ENCODE measurements around the gene CCDC192.

Gene CCDC192

DNA sequence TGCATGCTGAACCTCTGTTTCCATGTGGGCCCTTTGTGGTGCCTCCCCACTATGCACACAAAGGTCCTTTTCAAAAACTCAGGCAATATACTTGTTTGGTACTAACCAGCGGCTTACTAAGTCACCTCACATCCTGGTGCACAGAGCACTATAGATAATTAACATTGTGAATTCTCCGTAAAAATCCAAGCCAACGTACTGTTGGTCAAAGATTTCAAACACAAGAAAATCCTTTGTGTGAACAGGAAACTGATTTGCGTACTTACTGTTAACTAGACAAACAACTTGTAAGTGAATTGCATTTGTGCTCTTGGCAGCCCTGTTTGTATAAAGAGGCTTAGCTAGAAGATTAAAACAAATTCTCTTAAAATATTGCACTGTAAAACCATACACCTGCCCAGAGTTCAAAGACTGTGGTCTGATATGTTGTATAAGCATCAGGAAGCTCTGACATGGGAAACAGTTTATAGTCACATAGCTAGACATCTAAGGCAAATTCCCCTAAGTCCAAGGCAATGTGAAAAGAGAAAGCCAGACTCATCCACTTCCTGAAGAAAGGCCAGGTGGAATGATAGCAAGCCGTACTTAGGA, 255.3 kb downstream of the CCDC192 start:
- DNase-seq (ENCODE audit: low spot score) = peak; percentile 21

DNA sequence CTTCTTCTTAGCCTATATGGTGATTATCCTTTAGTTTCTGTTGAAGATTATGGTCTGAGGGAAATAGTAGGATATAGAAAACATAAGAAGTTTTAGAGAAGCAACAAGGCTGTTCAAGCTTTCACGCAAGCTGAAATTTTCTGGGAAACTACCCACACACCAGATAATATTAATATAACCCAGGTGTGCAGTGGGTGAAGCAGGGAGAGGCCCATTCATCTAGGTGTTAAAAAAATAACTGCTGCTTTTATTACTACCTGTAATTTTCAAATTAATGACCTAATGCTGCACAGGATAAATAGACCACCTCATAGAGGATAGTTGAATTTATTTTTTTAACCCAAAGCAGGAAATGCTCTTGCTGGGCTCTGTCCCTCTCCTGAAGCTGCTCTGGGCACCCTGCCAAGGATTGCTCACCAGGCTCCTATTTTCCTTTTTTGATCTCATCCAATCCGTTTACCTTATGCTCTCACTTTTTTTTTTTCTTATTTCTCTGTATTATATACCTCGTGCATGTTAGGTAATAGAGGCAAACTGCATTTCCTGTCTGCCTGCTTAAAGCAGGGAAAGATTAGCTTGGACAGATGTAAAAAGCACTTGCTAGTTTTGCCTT, 256.1 kb downstream of the CCDC192 start:
- DNase-seq (ENCODE audit: low spot score) = no peak

DNA sequence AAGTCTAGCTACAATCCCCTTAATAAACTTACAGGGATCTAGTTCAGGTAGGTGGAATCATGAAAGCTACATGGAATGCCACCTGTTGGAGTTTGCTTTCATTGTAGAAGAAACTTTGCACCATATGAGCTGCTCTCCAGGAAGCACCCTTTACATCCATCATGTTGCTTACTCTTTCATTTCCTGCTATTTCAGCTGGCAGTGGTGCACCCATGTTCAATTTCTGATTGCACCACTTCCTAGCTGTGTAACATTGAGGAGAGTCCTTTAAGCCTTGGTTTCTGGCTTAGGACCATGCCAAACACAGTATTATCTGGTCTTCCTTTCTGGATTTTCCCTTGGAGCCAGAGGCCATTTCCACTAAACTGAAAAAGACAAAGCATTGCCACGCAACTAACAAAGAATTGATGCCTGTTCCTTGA, 257.1 kb downstream of the CCDC192 start:
- no peak for DNase-seq (ENCODE audit: low spot score)

DNA sequence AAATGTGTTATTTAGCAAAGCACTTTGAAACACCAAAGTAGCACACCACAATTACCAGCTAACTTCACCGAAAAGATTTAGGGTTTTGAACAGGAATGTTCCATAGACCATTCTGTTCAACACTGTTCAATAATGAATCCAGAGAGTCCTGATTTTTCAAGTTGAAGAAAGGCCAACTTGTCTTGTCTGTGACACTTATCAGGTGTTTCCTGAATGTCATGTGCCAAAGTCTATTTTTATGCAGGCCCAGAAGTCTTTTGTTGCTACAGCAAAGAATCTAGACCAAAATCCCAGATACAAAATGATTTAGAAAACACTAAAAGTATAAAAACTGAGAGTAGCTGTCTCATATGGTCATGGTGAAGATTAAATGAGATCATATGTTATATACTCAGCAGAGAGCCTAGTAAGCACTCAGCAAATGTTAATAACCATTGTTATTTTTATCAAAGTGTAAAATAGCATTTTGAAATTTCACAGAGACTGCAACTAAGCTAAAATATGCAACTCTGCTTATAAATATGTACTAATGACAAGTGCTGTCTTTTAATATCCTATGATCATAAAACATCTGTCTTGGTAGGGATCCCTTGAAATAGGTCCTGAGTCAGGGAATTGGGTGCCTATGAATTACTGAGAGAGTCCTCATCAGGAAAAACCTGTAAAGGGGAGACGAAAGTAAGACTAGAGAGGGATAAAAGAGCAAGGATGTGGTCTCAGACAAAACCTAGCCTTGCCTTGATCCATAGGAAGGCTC, 258.0 kb downstream of the CCDC192 start:
- no peak for DNase-seq (ENCODE audit: low spot score)

DNA sequence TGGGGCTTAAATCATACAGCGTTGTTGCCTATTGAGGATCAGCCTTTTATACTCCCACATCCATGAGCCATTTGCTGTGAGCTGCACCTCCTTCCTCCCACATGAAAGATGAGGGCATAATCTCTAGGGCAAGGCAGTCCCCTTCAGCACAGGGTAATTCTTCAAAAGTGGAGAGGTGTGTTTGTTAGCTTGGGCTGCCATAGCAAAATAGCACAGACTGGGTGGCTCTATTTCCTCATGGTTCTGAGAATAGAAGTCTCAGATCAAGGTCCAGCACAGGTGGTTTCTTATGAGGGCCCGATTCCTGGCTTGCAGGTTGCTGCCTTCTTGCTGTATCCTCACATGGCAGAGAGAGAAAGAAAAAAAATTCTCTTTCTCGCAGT, 258.6 kb downstream of the CCDC192 start:
- DNase-seq (ENCODE audit: low spot score) = no peak

DNA sequence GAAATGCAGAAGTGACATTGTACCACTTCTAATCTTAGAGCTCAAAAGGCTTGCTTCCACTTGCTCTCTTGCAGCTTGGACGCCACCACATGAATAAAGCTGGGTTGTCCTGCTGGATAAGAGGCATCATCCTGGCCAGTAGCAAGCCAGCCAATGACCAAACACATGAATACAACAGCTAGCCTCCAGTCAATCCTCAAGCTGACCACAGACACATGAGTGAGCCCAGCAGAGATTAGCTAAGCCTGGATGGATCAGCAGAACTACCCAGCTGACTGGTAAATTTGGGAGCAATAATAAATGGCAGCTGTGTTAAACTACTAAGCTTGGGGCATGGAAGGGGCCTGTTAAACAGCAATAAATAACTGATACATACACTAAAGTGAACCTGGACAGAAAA, 259.3 kb downstream of the CCDC192 start:
- no peak for DNase-seq (ENCODE audit: low spot score)

DNA sequence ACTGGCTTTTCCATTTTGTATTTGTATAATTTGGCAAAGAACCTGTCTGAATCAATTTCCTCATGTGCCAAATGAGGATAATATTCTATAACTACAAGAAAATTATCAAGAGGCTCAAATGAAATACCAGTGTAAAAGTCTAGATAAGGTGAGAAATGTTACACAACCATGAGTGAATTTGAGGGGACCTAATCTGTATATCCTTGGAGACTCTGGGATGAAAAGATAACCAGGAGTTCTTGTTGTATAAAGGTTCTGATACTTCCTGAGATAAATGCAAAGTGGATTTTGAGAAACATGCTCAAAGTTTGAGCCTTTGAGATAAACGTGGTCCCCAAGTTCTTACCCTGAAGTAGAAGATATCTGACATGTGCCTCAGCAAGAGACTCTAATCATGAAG, 260.0 kb downstream of the CCDC192 start:
- no peak for DNase-seq (ENCODE audit: low spot score)

DNA sequence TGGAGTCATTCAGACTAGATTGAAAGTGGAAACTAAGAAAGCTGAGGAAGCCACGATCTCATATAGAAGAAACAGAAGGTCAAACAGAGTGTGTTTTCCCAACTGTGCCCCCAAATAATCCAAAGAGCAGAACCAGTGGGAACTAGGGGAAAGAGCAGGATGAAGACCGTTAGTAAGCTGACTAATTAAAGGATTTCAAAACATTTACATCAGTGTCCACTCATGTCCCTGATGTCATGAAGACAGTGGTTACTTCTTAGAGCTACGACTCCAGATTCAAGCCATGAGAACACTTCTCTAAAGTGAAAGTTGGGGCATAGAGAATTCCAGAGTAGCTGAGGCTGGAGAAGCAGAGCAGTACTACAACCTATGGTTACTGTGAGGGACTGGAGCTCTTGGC, 260.7 kb downstream of the CCDC192 start:
- no peak for DNase-seq (ENCODE audit: low spot score)

DNA sequence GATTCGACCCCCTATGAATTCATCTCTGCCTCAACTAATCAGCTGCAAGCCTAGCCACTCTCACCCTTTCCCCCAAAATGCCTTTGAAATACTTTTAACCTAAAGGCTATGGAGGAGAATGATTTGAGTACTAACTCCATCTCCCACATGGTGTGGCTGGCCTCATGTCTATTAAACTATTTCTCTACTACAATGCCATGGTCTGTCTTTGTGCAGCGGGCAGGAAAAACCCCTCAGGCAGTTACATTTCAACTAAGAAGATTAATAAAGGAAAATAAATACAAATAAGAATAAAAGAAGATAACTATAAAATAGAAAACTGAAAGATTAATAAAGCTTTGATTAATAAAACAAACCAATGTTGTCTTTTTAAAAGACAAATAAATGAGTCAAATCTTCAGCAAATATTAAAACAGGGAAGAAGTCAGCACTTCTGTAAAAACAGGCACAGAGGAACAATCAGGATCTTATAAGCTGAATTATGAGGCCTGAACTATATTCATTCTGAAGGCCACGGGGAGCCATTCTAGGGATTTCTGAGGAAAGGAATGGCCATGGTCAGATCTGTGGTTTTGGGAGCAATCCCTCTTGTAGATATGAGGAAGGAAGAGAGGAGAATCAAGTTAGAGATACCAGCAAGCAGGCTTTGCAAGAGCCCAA, 264.3 kb downstream of the CCDC192 start:
- DNase-seq (ENCODE audit: low spot score) = no peak

DNA sequence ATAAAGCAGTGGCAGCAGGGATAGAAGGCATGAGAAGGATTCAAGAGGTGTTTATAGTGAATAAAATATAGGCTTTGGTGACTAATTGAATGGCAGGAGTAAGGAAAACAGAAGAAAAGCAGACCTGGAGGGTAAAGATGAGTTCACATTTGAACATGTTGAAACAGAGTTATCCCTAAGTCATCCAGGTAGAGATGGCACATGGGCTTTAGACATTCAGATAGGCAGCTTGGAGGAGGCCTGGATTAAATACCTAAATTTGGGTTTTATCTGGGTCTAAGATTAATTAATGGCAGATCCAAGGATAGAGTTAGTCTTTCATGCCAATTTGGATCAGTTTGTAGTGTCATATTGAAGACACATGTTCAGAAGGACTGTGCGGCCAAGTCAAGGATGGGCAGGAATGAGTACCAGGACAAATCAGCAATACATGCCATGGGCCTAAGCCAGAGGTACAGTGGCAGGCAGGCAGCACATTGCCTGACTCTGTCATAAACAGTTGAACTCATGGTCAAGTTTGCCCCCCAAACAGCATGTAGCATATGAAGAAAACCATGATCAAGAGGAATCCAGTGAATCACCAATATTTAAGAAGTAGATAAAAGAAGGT, 264.9 kb downstream of the CCDC192 start:
- no peak for DNase-seq (ENCODE audit: low spot score)

DNA sequence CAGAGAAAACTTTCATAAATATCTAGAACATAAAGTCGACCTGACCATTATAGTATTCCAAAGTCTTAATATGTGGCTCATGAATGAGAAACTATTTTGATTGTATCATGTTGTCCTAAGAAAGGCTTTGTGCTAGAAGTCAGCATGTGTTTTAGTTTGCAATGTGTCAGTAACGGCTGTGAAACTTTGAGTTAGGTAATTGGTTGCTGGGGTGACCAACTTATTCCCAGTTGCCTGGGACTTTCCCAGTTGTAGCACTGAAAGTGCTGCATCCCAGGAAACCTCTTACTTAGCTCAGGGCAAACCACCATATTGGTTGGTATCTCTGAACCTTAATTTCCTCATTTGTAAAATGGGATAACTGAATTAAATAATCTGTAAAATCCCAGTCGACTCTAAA, 265.8 kb downstream of the CCDC192 start:
- no peak for DNase-seq (ENCODE audit: low spot score)

DNA sequence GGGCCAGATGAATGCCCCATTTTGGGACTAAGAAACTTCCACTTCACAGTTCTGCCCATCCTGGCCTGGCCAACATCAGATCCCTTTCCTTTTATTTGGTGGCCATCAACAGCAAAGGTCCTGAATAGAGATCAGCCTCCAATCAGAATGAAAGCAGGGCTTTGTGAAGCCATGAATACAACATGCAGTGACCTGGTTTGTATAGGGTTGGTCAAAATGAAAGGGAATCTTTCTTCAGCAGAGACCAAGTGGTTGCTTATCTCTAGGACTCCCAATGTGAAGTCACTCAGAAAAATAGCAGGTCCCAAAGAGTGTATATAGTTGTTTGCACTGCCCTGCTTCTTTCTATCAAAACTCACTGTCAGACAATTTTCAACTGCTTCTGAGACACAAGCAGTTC, 266.5 kb downstream of the CCDC192 start:
- DNase-seq (ENCODE audit: low spot score) = no peak

DNA sequence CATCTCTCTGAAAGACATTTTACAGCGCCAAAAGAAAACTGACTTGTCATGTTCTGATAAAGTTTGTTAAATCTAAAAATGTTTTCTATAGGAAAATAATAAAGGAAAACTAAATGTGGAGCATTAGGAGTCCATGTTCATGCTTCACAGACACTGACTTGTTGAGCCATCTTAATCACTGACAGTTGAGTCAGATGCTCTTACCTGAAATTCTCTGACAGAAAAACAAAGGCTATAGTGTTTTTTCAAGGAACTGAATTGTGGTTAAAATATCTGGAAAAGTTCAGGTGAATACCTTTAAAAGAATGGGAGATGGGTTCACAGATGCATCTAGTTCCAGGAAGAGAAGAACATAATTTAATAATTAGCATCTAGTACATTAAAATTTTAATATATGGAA, 266.9 kb downstream of the CCDC192 start:
- no peak for DNase-seq (ENCODE audit: low spot score)

DNA sequence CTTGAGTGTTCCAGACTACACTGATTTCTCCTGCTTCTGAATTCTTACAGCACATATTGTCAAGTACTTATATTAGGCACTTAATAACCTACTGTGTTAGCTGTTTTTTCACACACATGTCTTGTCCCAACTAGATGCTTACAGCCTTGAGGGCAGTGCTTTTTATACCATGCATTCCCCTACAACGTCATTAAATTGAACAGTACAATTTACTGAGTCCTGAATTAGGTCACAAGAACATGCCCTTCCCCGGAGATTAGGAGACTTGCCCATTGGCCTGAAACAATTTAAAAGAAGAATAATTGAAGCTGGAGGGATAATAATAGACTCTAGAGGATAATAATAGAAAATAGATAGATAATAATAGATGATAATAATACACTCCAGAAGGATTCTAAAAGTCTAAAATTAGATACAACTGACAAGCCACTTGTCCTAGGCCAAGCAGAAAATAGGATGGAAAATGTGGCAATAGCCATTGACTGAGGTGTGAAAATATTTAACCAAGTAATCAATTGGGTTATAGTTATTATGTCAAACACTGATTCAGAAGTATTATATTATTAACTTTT, 267.7 kb downstream of the CCDC192 start:
- no peak for DNase-seq (ENCODE audit: low spot score)

DNA sequence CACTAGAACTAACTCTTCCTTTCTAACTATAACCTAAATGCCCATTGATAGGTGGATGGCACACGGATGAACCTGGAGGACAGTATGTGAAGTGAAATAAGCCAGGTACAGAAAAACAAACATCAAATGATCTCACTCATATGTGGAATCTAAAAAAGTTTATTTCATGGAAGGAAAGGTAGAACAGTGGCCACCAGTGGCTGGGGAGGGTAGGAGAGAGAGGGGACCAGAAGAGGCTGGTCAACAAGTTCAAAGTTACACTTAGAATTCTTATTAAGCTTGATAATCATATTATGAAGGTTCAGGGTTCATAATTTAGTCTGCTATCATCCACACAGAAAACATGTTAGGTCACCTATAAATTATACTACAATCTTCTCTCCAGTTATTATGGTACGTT, 272.8 kb downstream of the CCDC192 start:
- no peak for DNase-seq (ENCODE audit: low spot score)

DNA sequence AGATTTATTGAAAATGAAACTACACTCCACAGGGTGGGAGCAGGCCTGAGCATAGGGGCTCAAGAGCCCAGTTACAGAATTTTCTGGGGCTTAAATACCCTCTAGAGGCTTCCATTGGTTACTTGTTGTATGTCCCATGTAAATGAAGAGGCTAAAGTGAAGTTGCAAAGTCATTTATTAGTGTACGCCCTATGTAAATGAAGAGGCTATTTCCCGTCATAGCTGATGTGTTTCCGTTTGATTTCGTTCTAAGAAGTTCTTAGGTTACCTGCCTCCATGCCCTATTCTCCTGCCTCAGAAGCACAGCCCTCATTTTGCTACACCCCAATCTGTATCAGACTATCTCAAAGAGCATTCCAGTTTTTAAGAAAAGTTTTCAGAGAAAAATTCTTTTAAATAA, 273.3 kb downstream of the CCDC192 start:
- DNase-seq (ENCODE audit: low spot score) = no peak

DNA sequence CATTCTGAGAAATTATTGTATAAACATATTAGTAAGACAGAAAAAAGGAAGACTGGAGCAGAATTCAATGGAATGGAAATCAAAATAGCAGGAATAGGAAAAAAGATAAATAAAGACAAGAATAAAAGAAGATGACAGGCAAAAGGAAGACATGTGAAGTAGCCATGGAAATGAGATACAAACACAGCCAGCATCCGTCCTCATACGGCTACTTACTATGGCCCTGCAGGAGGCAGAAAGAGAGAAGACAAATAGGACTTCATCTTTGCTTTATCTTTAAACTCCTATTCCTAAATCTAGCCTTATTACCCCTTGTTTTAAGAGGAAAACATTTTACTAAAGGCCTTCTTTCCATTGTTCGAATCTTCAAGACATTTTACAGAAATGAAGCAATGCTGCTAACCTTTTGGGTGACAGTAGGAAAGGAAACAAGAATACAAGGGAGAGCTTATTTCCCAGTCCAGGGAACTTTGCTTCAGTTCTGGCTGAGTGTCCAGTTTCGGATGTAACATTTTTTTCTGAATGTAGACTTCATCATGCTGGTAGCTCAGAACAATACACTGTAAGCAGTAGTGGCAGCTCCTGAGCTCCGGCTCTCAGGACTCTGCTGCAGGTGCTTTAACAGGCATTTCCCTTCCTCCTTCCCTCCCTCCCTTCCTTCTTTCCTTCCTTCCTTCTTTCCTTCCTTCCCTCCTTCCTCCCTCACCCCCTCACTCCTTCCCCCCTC, 274.0 kb downstream of the CCDC192 start:
- DNase-seq (ENCODE audit: low spot score) = no peak

DNA sequence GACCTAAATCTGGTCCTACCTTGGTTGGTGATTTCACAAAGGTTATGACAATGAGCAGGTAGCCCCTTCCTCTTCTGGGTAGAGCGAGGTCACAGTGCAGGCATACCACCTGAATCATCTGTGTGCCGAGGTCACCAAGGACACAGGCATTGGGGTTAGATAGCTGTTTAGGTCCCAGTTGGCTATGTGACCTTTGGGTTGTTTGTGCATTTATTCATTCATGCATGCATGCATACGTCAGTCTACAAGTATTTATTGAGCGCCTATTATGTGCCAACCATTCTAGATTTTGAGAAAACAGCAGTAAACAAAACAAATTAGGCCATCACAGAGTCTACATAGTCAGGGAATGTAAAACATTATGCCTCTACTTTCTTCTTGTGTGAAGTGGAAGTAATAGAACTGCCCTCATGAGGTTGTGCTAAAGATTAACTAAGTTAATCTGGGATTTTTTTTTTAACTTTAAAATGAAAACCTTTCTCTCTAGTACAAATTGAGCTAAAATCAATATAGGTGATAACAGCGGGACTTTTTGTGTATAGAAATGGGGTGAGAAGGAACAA, 275.6 kb downstream of the CCDC192 start:
- DNase-seq (ENCODE audit: low spot score) = no peak

DNA sequence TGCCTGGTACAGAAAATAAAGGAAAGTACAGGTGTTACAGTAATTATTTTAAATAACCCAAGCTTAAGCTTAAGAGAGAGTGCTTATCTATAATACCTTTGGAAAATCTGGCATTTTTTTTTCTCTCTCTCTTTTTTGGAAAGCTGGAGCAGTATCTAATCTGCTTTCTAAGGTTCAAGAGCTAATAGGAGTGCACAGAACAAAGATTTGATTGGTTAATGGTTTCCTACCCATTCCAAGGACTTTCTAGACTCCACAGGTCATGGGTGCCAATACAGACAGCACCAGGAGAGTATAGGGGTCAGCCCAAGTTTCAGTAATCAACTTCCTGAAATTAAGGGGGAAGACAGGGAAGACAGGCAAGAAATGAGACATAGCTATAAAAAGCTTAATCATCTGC, 276.3 kb downstream of the CCDC192 start:
- DNase-seq (ENCODE audit: low spot score) = no peak

DNA sequence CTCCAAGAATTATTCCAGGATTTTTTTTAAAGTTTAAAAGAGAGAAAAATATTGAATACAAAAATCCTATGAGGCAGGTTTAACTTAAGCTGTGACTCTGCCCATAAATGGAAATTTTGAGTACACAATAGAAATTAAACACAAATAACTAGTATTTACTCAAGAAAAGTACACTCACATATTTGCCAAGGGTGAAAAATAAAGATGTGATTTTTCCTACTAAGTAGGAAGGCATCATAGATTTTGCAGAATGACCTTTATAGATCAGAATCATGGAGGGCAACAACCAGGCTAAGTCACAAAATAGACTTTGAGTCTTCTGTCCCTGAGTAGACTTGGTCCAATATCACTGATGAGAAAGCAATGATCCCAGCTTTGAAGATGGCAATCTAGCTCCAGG, 277.7 kb downstream of the CCDC192 start:
- DNase-seq (ENCODE audit: low spot score) = no peak

DNA sequence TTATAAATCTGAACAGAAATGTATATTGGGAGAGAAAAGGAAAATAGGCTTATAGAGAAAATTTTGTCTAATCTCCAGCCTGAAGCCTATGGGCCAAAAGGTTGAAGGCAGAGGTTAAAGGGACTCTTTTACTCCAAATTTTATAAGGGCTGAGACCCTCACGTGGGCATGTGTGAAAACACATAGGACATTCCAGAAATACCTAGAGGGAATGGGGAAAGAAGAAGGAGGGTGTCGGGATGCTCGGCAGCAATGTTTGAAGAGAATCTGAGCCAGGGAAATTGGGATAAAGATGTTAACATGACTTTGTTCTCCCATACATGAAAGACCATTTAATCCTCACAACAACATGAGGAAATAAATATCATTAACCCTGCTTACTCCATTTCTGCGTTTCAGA, 278.3 kb downstream of the CCDC192 start:
- DNase-seq (ENCODE audit: low spot score) = no peak
